ENCODE measurements around the gene PANX1. TPM values are rescaled to one million over a fixed set of nuclear protein-coding genes. Genes with fewer than 3 reads are reported as not detected.
"Not testable (repeated sequence)": the region's sequence is repeated elsewhere in the genome, so short reads cannot be mapped to it uniquely, and the experiment has no call there.

The PANX1 gene
- total RNA-seq, 1 experiment from 2014 or later = 35.1 TPM

- in situ Hi-C loops (cut with HindIII; ENCODE audit: low pct_unique_long_range_greater_than_20kb, low sequenced_read_pairs) = no loop called here
Observed at GRCh38 chr11:94142308-94143281, 14.0 kb downstream of the PANX1 start.

GRCh38 chr11:94144216-94144615, 15.6 kb downstream of the PANX1 start:
- in situ Hi-C loops (cut with HindIII; ENCODE audit: low pct_unique_long_range_greater_than_20kb, low sequenced_read_pairs) = no loop called here
- DNase-seq (ENCODE audit: low read depth, low spot score) = no peak

More at GRCh38 chr11:94142308-94143281, 14.0 kb downstream of the PANX1 start:
- peak; percentile 95 for DNase-seq (ENCODE audit: low read depth, low spot score)

DNA sequence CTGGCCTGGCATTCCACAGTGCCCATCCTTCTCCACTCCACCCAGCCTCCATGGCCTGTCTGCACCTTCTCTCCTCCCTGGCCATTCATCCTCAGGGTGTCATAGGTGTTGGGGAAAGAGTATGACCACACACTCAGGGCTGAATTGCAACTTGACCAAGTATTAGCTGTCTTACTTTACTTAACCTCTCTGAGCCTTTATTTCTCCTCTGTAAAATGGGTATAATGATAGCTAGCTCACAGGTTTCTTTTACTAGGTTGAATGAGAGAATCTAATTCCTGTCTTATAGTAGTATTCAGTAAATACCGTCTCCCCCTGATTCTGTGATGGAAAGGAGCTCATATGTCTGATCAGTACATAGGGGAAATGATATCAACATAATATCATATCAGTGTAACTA, 16.0 kb downstream of the PANX1 start:
- in situ Hi-C loops (cut with HindIII; ENCODE audit: low pct_unique_long_range_greater_than_20kb, low sequenced_read_pairs) = no loop called here
- no peak for DNase-seq (ENCODE audit: low read depth, low spot score)

- in situ Hi-C loops (cut with HindIII; ENCODE audit: low pct_unique_long_range_greater_than_20kb, low sequenced_read_pairs) = no loop called here
- no peak for DNase-seq (ENCODE audit: low read depth, low spot score)
Observed at GRCh38 chr11:94145431-94145830, 16.8 kb downstream of the PANX1 start.

- in situ Hi-C loops (cut with HindIII; ENCODE audit: low pct_unique_long_range_greater_than_20kb, low sequenced_read_pairs) = no loop called here
- DNase-seq (ENCODE audit: low read depth, low spot score) = no peak
Observed at GRCh38 chr11:94145916-94146315, 17.3 kb downstream of the PANX1 start.

DNA sequence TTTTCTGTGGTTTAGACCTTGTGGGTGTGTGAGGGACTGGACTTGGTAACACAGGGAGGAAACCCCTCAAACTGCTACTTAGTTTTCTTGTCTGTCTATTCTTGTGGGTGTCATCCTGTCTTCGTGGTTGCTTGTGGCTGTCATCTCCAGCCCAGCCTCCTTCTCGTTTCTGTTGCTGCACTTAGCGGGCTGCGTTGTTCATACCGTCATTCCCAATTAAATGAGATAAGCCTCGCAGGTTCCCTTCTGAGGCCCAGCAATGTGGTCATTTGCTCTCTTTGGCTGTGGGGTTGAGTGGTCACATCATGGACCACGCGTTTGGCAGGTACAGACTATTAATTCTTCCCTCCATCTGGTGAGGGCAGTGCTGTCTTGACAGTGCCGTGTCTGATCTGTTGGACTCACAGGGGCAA, 18.8 kb downstream of the PANX1 start:
- no peak for DNase-seq (ENCODE audit: low read depth, low spot score)
- in situ Hi-C loops (cut with HindIII; ENCODE audit: low pct_unique_long_range_greater_than_20kb, low sequenced_read_pairs) = no loop called here

GRCh38 chr11:94148189-94148588, 19.5 kb downstream of the PANX1 start:
- in situ Hi-C loops (cut with HindIII; ENCODE audit: low pct_unique_long_range_greater_than_20kb, low sequenced_read_pairs) = no loop called here
- DNase-seq (ENCODE audit: low read depth, low spot score) = no peak

- in situ Hi-C loops (cut with HindIII; ENCODE audit: low pct_unique_long_range_greater_than_20kb, low sequenced_read_pairs) = no loop called here
- DNase-seq (ENCODE audit: low read depth, low spot score) = no peak
Observed at GRCh38 chr11:94149431-94150017, 20.9 kb downstream of the PANX1 start.

DNA sequence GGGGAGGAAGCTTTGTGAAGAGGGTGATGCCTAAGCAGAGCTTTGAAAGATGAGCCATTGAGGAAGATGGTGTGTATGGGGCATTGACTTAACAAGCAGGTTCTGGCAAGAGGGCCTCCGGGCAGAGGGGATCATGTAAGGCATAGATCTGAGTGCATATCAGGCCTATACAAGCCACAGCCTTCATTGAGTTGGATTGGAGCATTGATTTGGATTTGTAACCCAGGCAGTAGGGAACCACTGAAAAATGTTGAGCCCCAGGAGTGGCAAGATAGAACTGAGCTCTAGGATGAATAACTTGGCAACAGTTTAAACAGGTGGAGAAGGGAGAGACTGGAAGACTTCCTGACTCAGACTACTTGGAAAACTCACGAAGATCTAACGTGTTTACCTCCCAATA, 21.4 kb downstream of the PANX1 start:
- in situ Hi-C loops (cut with HindIII; ENCODE audit: low pct_unique_long_range_greater_than_20kb, low sequenced_read_pairs) = no loop called here
- DNase-seq (ENCODE audit: low read depth, low spot score) = no peak

DNA sequence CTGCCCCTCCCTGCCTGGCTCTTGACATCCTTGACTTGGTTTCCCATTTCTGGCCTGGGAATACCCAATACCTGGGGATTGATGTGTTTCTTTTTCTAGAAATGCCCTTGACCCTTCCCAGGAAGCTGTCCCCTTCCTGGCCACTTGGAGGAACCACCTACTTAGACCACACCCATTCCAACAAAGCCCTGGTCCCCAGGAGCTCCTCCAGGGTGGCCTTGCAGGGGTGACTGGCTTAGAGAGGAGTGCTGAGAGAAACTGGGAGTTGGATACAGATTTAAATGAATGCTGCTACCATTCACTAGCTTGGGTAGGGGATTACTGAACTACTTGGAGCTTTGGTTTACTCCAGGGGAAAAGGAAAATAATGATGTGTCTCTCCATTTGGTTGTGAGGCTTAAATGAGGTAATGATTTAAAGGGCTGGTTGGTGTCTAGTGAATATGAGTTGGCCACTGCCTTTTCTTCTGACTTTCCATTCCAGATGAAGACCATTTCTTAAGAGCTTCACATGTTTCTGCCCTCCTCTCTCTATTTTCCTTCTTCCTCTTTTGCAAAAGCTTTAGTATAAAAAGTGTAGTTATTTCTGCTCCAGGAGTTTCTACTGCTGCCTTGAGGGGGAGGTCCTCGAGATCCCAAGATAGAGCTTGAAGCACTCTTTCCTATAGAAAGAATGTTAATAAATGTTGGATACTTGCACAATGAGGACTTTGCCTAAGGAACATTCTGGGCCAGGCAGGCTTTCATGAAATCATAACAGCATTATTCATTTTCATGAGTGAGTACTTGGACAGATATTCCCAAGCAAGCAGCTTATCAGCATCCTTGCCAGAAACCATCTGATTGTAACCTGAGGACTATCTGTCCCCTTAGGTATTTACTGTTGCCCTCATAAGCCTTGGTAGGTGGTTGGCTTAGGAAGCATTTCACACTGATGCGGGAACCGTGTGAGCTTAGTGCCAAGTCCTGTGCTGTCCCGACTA, 22.4 kb downstream of the PANX1 start:
- DNase-seq (ENCODE audit: low read depth, low spot score) = no peak
- in situ Hi-C loops (cut with HindIII; ENCODE audit: low pct_unique_long_range_greater_than_20kb, low sequenced_read_pairs) = no loop called here

- DNase-seq (ENCODE audit: low read depth, low spot score) = no peak
- in situ Hi-C loops (cut with HindIII; ENCODE audit: low pct_unique_long_range_greater_than_20kb, low sequenced_read_pairs) = no loop called here
Observed at GRCh38 chr11:94151903-94152677, 23.4 kb downstream of the PANX1 start.

DNA sequence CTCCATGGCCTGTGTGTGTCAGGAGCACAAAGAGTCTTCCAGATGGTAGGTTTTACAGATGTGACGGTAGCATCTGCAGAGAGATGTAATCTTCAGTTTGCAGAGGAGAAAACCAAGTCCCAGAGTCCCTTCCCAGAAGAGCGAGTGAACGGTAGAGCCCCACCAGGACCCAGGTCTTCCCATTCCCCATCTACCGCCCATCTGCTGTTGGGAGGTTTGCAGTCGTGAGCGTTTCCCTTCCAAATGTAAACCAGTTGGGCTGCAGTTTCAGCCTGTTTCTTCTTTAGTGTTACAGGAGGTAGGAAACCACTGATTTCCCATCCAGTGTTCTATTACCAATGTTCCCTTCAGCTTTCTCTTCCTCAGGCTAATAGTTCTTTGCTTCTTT, 24.0 kb downstream of the PANX1 start:
- in situ Hi-C loops (cut with HindIII; ENCODE audit: low pct_unique_long_range_greater_than_20kb, low sequenced_read_pairs) = no loop called here
- DNase-seq (ENCODE audit: low read depth, low spot score) = no peak

DNA sequence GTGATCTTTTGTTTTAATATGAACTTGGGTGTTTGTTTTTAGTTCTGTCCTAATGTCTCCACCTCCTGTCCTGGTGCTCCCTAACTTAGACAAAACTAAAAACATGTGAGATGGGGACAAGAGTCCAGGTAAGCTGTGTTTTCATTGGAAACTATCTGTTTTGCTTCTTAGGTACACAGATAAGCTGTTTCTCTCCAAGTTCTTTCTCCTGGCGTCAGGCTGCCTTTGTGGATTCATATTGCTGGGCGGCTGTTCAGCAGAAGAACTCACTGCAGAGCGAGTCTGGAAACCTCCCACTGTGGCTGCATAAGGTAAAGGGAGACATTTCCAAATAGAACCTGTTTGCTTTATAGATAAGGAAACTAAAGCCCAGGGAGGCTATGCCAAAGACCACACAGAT, 24.7 kb downstream of the PANX1 start:
- in situ Hi-C loops (cut with HindIII; ENCODE audit: low pct_unique_long_range_greater_than_20kb, low sequenced_read_pairs) = no loop called here
- no peak for DNase-seq (ENCODE audit: low read depth, low spot score)

DNA sequence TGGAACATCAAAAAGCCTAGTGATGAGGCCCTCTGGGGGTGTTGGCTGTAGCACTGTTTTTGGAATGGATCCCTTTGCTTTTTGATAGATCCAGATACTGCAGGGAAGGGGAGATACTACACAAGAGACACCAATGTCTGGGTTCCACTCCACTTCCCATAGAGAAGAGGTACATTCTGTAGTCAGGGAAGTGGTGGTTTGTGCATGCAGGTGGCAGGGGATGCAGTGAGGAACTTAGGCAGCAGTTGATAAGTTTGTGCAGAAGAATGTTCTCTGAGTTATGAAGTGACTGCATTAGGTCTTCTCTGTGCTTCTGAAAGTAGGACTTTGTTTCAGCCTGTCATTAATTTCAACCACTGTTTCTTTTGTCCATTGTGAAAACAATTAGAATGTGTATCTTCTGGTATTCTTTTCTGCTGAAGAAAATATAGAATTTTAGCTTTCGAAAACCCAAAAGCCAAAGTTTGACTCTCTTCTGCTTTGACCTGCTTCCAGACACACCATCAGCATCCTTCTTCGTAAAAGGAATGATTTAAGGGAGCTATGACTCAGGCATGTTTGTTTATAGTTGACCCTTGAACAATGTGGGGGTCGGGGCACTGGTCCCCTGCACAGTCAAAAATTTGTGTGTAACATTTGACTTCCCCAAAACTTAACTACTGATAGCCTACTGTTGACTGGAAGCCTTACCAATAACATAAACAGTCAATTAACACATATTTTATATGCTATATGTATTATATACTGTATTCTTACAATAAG, 25.6 kb downstream of the PANX1 start:
- no peak for DNase-seq (ENCODE audit: low read depth, low spot score)
- in situ Hi-C loops (cut with HindIII; ENCODE audit: low pct_unique_long_range_greater_than_20kb, low sequenced_read_pairs) = no loop called here

GRCh38 chr11:94157339-94157738, 28.7 kb downstream of the PANX1 start:
- in situ Hi-C loops (cut with HindIII; ENCODE audit: low pct_unique_long_range_greater_than_20kb, low sequenced_read_pairs); DNase-seq (ENCODE audit: low read depth, low spot score): not testable (repeated sequence)

- in situ Hi-C loops (cut with HindIII; ENCODE audit: low pct_unique_long_range_greater_than_20kb, low sequenced_read_pairs) = no loop called here
- DNase-seq (ENCODE audit: low read depth, low spot score) = no peak
Observed at GRCh38 chr11:94168882-94169281, 40.2 kb downstream of the PANX1 start.

DNA sequence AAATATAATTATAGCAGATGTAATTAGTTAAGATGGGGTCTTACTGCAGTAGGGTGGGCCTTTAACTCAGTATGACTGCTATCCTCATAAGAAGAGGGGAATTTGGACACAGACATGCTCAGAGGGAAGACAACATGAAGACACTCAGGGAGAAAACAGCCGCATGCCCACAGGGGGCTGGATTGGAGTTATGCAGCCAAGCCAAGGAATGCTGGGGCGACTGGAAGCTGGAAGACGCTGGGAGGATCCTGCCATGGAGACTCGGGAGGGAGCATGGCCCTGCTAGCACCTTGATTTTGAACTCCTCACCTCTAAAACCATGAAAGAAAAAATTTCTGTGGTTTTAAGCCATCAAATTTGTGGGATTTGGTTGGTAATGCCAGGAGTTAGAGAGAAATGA, 40.9 kb downstream of the PANX1 start:
- DNase-seq (ENCODE audit: low read depth, low spot score) = no peak
- in situ Hi-C loops (cut with HindIII; ENCODE audit: low pct_unique_long_range_greater_than_20kb, low sequenced_read_pairs) = no loop called here
